Muscle of back (tissue), 11 donors: ENCODE data around the gene ETS1. TPM values are rescaled to one million over a fixed set of nuclear protein-coding genes. Genes with fewer than 3 reads are reported as not detected.

ENCODE experiments used
- DNase-seq, 3 donors: peaks; one replicate each; pipeline versions ENCODE4 v3.0.0 to v3.0.0-alpha.2; 2013
- polyA plus RNA-seq, 10 donors: library from polyadenylated mRNA; unstranded; fragments of 120-200 nt; gene quantifications; one replicate each; pipeline ENCODE4 v1.2.1, GENCODE V29; 2013; ENCODE audit not compliant: insufficient read length in 10 of 10

ETS1 gene
- polyA plus RNA-seq, 10 donors = 51.1 to 89.3 (median 66.6) TPM

- peak in 1 of 3 donors; percentile 64 for DNase-seq
Measured at GRCh38 chr11:128620309-128621100, 33.1 kb upstream of the ETS1 start.

GRCh38 chr11:128619540-128620308 lies 32.4 kb upstream of the ETS1 start:
- no peak for DNase-seq

GRCh38 chr11:128619007-128619406 lies 31.6 kb upstream of the ETS1 start:
- peak in 1 of 3 donors; percentile 64 for DNase-seq

GRCh38 chr11:128618603-128619002 lies 31.2 kb upstream of the ETS1 start:
- no peak for DNase-seq

GRCh38 chr11:128616161-128616560 lies 28.8 kb upstream of the ETS1 start:
- peak in 1 of 3 donors; percentile 70 for DNase-seq

- no peak for DNase-seq
Measured at GRCh38 chr11:128615612-128616011, 28.3 kb upstream of the ETS1 start.

- no peak for DNase-seq
Measured at GRCh38 chr11:128615076-128615475, 27.7 kb upstream of the ETS1 start.

- no peak for DNase-seq
Measured at GRCh38 chr11:128614026-128614425, 26.7 kb upstream of the ETS1 start.

GRCh38 chr11:128613300-128613995 lies 26.1 kb upstream of the ETS1 start:
- no peak for DNase-seq

GRCh38 chr11:128610721-128611617 lies 23.6 kb upstream of the ETS1 start:
- DNase-seq = peak in 1 of 3 donors; percentile 80

GRCh38 chr11:128609785-128610184 lies 22.4 kb upstream of the ETS1 start:
- no peak for DNase-seq

- peak in 2 of 3 donors; percentile 47 to 72 for DNase-seq
Measured at GRCh38 chr11:128608746-128609407, 21.5 kb upstream of the ETS1 start.

- DNase-seq = no peak
Measured at GRCh38 chr11:128607819-128608218, 20.5 kb upstream of the ETS1 start.

GRCh38 chr11:128604723-128605122 lies 17.4 kb upstream of the ETS1 start:
- DNase-seq = peak in 1 of 3 donors; percentile 43

GRCh38 chr11:128603752-128604414 lies 16.5 kb upstream of the ETS1 start:
- no peak for DNase-seq

GRCh38 chr11:128603003-128603696 lies 15.8 kb upstream of the ETS1 start:
- DNase-seq = no peak

GRCh38 chr11:128599729-128600128 lies 12.4 kb upstream of the ETS1 start:
- DNase-seq = no peak

GRCh38 chr11:128598506-128599150 lies 11.3 kb upstream of the ETS1 start:
- no peak for DNase-seq

- no peak for DNase-seq
Measured at GRCh38 chr11:128598096-128598495, 10.7 kb upstream of the ETS1 start.
